Esophagus muscularis mucosa (tissue), 4 donors: ENCODE results near the gene C5orf24. TPM values are rescaled to one million over a fixed set of nuclear protein-coding genes. Genes with fewer than 3 reads are reported as not detected.

Experiments
- DNase-seq: peaks from one replicate; pipeline ENCODE4 v3.0.0-alpha.2; 2017; ENCODE audit errors: extremely low spot score
- H3K27ac ChIP-seq, 4 donors: fragments of 200-600 bp; sonication (generic); replicated peaks in 1 of 4; 1 replicate in 3 of 4; 2 replicates in 1 of 4; pipeline ENCODE4 v1.5.1; 2016 to 2019; ENCODE audit warnings: mild to moderate bottlenecking in 1 of 4
- H3K27me3 ChIP-seq, 4 donors: fragments of 200-600 bp; sonication (generic); one replicate each; pipeline versions ENCODE4 v1.5.1 to v1.6.0; 2016 to 2019
- H3K36me3 ChIP-seq, 4 donors: fragments of 200-600 bp; sonication (generic); one replicate each; pipeline ENCODE4 v1.5.1; 2016 to 2019
- H3K4me1 ChIP-seq, 4 donors: fragments of 200-600 bp; sonication (generic); one replicate each; pipeline ENCODE4 v1.5.1; 2016 to 2019
- H3K4me3 ChIP-seq, 4 donors: fragments of 200-600 bp; sonication (generic); 1 replicate in 2 of 4; 2 replicates in 2 of 4; pipeline ENCODE4 v1.5.1; 2016 to 2019; ENCODE audit warnings: mild to moderate bottlenecking in 4 of 4, moderate library complexity in 1 of 4
- H3K9me3 ChIP-seq, 4 donors: fragments of 200-600 bp; sonication (generic); 1 replicate in 3 of 4; 2 replicates in 1 of 4; pipeline ENCODE4 v1.5.1; 2016 to 2019
- CTCF ChIP-seq, 3 experiments: fragments of 200-600 bp in 2 of 3; fragments of 450-650 bp in 1 of 3; sonication (generic) in 2 of 3; IDR thresholded peaks; one replicate each; pipeline ENCODE4 v1.5.1; 2017 to 2019; ENCODE audit warnings: antibody characterized with exemption in 3 of 3, mild to moderate bottlenecking in 2 of 3, moderate library complexity in 1 of 3
- EP300 ChIP-seq: sonication (generic); formaldehyde crosslinking; IDR thresholded peaks from one replicate; pipeline ENCODE4 v1.6.1; 2017; ENCODE audit warnings: antibody characterized with exemption
- POLR2A ChIP-seq: fragments of 450-650 bp; IDR thresholded peaks from one replicate; pipeline ENCODE4 v1.6.1; 2017; ENCODE audit warnings: antibody characterized with exemption, moderate library complexity, mild to moderate bottlenecking, low read depth
- POLR2AphosphoS5 ChIP-seq, 2 donors: sonication (generic); formaldehyde crosslinking; IDR thresholded peaks; one replicate each; pipeline ENCODE4 v1.6.1; 2017; ENCODE audit warnings: antibody characterized with exemption in 2 of 2
- WGBS: methylation state at CpG from one replicate; pipeline ENCODE4 v1.1.5; 2018; 5-methylcytosine and 5-hydroxymethylcytosine counted together
- intact Hi-C: fragments of 100-400 bp; cut with DNase I; formaldehyde crosslinking; loops from one replicate; pipeline ENCODE4 v1.15.1; 2023
- total RNA-seq, 4 donors: library from RNA; depleted of rRNA; stranded (reverse); fragments of >200 nt; gene quantifications; one replicate each; pipeline versions ENCODE4 v1.1.0 to v1.2.1, GENCODE V29; 2016

The C5orf24 gene
- total RNA-seq, 4 donors from 2014 or later: 54.0 to 76.4 (median 61.6) TPM

GRCh38 chr5:134902071-134902801 is 56.5 kb downstream of the C5orf24 start:
- Histone ChIP-seq H3K4me3 (no peak overlapping the region), H3K27me3 (no peaks in the 10 kb centered on the region), H3K36me3 (peaks cover 21 to 47% (median 35%) of the 10 kb centered on the region in 4 donors), H3K27ac (no peak overlapping the region), H3K9me3 (no peaks in the 10 kb centered on the region), H3K4me1 (peaks cover 0 to 6% (median 6%) of the 10 kb centered on the region in 4 donors)
- no peak for DNase-seq
- TF ChIP-seq CTCF (IDR thresholded peaks at IDR 0.05) (no peak), POLR2AphosphoS5 (IDR thresholded peaks at IDR 0.05) (no peak), POLR2A (no peak), EP300 (no peak)
- WGBS: 69% methylated on average over 10 of the region's 10 CpGs
- intact Hi-C loops: no loop called here

- TF ChIP-seq POLR2A (no peak), CTCF (IDR thresholded peaks at IDR 0.05) (peak; percentile 88 to 98 (median 89)), POLR2AphosphoS5 (IDR thresholded peaks at IDR 0.05) (peak; percentile 70 to 75)
- Histone ChIP-seq H3K27ac (peak within 1 kb of the TSS; percentile 97 to 98 (median 98)), H3K36me3 (peaks cover 7 to 28% (median 14%) of the 10 kb centered on the region in 4 donors), H3K27me3 (no peaks in the 10 kb centered on the region), H3K4me1 (peaks cover 0 to 6% (median 6%) of the 10 kb centered on the region in 4 donors), H3K4me3 (peak within 1 kb of the TSS; percentile 73 to 98 (median 86)), H3K9me3 (no peaks in the 10 kb centered on the region)
- intact Hi-C loops: loop anchor here (2.0 kb wide), 3 partner anchors 30 to 166 kb away; partner anchors contain the start of genes CAMLG and TXNDC15
- WGBS: no CpG with 5 or more reads among the region's 84 CpGs
- peak; percentile 94 for DNase-seq
Measured at GRCh38 chr5:134904610-134905245, 59.0 kb downstream of the C5orf24 start, which contains the start of gene PCBD2. Gene PCBD2, plus strand, starts transcription at chr5:134905131. Its CDS starts 9 bp downstream, at chr5:134905140.

- intact Hi-C loops: loop anchor here (2.0 kb wide), 3 partner anchors 31 to 167 kb away; partner anchors contain the start of genes CAMLG and TXNDC15
Measured at GRCh38 chr5:134905246-134905996, 59.7 kb downstream of the C5orf24 start.

More at GRCh38 chr5:134905246-134905996, 59.7 kb downstream of the C5orf24 start:
- no peak for DNase-seq
- no peak for TF ChIP-seq POLR2AphosphoS5 (IDR thresholded peaks at IDR 0.05)
- no peak for TF ChIP-seq EP300
- TF ChIP-seq POLR2A: no peak
- peak; percentile 70 to 77 (median 74) for TF ChIP-seq CTCF (IDR thresholded peaks at IDR 0.05)
- under 1% methylated on average over 26 of the region's 54 CpGs for WGBS
- peak overlapping the region; percentile 97 to 98 (median 98) for H3K27ac ChIP-seq
- H3K4me1 ChIP-seq: peaks cover 0 to 6% (median 6%) of the 10 kb centered on the region in 4 donors
- H3K27me3 ChIP-seq: no peaks in the 10 kb centered on the region
- H3K4me3 ChIP-seq: peak overlapping the region; percentile 73 to 98 (median 86)
- H3K36me3 ChIP-seq: peaks cover under 1 to 24% (median 9%) of the 10 kb centered on the region in 4 donors
- H3K9me3 ChIP-seq: no peaks in the 10 kb centered on the region
